Measurements from ENCODE around the gene SCRN2.

SCRN2 gene

DNA sequence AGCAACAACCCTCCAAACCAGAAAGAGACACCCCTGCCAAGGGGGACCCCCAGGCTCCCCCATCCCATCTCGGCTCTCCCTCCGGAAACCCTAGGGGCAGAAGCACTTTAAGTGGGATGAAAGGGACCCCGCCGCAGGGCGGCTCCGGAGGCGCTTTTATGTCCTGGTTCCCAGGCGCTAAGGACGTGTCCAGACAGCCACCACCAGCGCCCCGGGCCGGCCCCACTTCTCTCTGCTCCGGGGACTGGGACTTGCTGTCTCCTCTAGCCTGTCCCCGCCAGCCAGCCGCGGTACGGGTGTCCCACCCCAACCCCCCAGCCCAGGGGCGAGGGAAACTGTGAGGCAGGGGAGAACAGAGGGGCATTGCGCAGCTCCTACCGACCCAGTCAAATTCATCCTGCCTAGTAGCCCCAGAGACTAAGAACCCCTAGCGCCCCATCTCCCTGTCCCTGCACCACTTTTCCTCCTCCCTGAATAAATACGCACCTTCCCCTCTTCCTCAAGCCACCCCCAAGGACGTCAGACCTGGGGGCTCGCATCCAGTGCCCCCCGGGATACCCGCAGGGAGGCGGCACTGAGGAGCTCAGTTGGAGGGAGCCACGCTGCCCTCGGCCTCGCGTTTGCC, 5.8 kb upstream of the SCRN2 start:
- DNase-seq (ENCODE audit: low spot score) (no peak), FAIRE-seq (no peak)

DNA sequence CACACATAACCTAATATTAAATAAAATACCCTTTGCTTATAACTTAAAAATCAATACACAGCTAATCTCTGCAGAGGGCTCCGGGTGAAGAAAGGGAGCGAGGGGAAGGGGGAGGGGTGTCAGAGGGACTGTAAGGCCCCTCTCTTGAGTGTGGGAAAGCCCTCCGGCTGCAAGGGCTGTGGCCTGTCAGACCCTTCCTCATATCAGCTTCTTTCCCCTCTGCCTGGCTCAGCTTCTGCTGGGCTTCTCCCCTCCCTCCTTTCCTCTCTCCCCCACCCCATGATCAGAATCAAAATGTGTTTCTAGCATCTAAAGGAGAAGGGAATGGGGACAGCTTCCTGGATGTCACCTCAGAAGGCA, 4.6 kb upstream of the SCRN2 start:
- DNase-seq (ENCODE audit: low spot score), result no peak
- FAIRE-seq, result no peak

DNA sequence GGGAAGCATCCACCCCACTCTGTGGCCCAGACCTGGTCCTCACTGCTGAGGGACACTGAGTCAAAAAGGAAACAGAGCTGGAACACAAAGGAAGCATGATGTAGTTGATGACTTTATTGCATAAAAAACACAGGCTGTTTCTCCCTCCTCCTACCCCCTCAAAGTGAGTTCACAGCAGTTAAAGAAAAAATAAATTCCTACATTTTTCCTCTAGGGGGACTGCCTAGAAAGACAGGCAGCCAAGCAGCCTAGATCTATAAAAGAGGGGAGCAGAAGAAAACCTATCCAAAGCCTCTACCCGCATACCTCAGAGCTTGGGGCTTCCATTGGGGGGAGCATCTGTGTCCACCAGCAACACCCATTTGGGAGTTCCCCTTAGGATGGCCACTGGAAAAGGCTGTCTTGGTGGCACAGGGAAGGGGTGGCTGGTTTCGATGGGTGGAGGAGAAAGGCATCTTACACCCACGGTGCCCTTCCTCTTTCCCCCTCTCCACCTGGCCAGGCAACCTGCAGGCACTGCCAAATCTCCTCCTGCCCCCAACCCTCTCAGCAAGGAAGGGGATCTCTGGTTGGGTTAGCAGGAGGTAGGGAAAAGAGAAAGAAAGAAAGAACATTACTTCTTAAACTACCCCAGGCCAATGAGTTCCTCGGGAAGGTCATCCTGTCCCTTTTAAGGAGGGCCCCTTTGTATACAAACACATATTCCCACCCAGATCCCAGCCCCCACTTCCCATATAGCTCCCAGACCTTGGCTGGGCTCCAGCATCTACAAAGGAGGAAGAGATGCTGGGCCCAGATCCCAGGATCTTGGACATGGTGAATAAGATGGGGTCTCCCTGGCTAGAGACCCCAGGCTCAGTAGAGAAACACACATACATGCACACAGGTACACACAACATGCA, 4.0 kb upstream of the SCRN2 start:
- DNase-seq (ENCODE audit: low spot score) (no peak), FAIRE-seq (no peak)

DNA sequence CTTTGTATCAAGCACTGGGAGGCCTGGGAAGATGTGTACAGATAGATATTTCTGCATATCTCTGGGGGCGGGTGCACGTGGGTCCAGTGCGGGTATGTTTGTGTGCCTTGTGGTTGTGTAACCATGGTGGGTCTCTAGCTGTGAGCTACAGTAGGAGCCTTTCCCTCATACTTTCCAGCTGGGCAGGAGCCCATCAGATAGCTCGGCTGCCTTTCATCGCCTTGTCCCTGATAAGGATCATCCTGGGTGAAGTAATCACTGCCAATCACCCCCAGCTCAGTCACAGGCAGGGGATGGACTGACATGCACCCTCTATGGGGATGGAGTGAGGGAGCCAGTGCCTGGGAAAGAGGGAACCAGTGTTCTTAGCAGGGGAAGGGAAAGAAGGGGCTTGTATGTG, 3.2 kb upstream of the SCRN2 start:
- FAIRE-seq, result no peak
- DNase-seq (ENCODE audit: low spot score), result no peak

DNA sequence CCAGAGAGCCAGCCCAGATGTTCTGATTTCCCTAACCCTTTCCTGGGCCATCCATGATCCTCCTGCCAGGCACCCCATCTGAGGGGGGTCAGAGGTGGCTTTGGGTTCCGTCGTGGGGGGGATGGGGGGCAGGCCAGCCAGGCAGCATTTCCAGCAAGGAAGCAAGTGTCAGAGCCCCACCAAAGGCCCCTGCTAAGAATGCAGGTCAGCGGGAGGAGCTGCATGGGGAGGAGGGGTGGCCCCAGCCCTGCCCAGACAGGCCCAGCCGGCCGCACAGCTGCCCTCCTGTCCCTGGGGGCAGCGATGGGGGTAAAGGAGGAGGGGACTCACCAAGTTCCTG, 2.3 kb upstream of the SCRN2 start:
- DNase-seq (ENCODE audit: low spot score) (no peak), FAIRE-seq (no peak)

DNA sequence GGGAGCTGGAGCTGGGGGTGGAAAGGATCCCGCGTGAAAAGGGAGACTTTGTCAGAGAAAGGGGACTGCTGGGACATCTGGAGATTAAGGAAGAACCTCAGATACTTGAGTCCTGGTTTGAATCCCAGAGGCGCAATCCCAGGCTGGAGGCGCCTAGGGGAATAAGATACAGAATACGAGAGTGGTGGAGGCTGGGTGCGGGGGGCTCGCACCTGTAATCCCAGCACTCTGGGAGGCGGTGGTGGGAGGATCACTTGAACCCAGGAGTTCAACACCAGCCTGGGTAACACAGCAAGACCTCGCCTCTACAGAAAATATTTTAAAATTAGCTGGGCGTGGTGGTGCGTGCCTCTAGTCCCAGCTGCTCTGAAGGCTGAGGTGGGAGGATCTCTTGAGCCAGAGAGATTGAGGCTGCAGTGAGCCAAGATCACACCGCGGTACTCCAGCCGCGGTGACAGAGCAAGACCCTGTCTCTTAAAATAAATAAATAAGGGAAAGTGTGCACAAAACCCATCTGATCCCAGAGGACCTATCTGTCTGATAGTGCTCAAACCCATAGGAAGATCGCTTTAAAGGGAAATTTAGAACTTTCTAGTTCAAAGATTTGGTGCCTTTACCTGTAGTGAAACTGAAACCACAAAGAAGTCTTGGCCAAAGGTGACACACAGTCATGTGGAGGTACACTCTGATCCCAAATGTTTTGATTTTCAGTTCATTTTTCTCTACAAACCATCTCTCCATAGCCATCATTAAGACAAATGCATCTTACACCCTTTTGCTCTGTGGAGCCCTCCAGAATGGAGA, 617 bp upstream of the SCRN2 start:
- no peak for FAIRE-seq
- DNase-seq (ENCODE audit: low spot score), result no peak

DNA sequence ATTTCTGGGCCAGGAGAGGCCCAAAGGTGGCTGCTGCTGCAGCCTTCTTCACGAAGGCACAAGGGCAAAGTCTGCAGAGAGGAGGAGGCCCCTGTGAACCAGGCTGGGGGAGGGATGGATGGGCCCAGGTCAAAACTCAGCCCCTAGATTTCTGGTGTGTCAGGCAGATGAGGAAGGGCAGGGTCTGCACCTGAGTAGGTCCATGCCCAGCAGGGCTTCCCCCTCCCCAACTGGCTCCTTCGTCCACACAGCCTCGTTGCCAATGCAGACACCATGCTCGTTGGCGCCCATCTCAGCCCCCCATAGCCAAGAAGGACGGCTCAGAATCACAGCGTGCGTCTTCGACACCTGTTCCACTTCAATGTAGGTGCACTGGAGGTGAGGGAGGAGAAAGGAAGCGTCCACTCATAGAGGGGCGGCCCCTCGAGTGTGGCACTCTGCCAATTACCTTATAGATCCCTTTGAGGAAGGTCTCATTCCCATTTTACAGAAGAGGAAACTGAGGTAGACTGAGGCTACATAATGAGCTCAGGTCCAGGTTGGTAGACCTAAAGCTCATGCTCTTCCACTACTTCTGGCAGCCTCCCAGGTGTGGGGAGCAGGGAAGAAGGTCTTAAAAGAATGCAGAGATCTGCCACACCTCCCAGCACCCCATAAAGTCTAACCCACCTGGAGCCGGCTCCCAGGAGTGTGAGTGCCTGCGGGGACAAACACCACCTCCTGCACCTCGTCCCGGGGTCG, 902 bp downstream of the SCRN2 start:
- DNase-seq (ENCODE audit: low spot score) (no peak), FAIRE-seq (no peak)

DNA sequence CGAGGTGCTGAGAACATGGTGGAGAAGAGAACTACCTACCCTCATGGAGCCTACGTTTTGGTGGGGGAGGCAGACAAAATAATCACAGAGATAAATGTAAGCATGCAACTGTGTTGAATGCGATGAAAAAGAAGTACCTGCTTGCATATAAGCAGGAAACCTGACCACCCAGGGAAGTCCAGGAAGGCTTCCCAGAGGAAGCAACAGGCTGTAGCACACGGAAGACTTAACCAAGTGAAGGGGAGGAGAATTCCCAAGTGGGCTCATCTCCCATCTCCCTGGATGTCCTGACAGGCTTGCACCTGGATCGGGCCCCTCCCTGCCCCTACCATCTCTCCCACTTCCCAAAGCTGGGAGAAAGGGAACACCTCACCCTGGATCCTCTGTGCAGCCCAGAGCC, 2.0 kb downstream of the SCRN2 start:
- FAIRE-seq (no peak), DNase-seq (ENCODE audit: low spot score) (no peak)

DNA sequence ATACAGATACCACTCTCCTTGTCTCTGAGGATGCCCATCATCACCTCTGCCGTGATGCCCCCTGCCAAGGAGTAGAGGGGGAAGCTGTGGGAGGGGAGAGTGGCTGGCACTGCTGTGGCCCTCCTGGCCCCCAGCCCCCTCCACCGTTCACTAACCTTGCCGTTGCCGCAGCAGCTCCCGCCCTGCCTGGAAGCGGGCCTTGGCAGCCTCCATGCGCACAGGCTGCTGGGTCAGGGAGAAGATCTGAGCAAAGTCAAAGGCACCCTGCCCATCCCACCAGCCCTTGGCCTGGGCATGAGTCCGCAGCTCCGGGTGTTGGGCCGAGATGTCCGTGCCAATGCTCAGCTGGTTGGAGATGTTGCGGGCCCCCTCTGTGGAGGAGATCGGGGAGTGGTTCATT, 2.4 kb downstream of the SCRN2 start:
- FAIRE-seq, result no peak
- DNase-seq (ENCODE audit: low spot score), result no peak

DNA sequence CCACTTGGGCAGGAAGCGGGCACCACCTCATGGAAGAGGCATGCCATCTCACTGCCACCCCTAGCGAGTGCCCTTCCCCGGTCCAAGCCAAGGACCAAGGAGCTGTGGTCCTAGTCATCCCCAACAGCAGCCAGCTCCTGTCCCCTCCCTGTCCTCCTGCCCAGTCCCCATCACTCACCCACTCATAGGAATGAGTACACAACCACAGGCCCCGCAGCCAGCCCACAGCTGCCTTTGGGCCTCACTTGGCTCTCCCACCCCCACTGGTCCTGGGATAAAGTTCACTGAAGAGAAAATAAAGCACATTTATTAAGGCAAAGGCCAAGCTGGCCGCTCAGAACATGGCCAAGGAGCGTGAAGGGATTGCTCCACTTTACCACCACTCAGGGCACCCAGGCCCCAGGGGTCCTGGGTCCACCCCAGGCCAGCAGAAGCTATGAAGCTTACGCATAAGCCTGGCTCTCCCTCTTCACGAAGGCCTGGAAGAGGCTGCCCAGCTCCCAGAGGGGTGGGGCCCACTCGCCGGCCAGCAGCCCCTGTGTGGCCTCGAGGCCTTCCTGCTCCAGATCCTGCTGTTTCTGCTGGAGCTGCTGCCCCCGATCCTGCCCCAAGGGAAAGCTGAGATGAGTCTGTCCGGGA, 3.6 kb downstream of the SCRN2 start:
- peak; percentile 80 for FAIRE-seq
- DNase-seq (ENCODE audit: low spot score), result peak; percentile 93

DNA sequence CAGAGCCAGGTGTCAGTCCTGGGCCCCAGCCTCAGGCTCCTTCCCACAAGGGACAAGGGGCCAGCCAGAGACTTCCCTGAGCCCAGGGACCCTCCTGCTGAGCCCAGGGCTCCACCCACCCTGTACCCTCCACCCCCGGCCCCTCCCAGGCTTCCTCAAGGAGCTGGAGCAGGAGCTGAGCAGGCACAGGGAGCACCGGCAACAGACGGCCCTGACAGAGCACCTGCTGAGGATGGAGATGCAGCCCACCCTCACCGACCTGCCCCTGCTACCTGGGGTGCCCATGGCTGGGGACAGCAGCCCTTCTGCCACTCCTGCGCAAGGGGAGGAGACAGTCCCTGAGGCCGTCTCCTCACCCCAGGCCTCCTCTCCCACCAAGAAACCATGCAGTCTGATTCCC, 4.5 kb downstream of the SCRN2 start:
- DNase-seq (ENCODE audit: low spot score) (no peak), FAIRE-seq (no peak)

DNA sequence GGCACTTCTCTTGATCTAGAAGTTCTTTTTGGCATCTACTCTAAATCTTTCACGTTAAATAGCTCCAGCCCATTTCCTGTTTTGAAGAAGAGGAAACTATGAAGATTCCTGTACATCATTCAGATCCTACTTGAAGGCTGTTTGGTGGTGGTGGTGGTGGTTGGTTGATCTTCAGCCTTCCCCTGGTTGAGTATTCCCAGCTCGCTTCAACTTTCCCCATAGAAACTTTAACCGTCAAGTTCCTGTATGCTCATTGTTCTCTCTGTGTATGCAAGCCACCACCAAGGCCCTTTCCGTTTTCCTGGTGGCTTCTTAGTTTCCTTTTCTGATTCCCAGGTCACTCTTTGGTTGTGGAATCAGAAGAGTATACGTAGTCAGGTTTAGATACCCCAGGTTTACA, 6.3 kb downstream of the SCRN2 start:
- no peak for FAIRE-seq

DNA sequence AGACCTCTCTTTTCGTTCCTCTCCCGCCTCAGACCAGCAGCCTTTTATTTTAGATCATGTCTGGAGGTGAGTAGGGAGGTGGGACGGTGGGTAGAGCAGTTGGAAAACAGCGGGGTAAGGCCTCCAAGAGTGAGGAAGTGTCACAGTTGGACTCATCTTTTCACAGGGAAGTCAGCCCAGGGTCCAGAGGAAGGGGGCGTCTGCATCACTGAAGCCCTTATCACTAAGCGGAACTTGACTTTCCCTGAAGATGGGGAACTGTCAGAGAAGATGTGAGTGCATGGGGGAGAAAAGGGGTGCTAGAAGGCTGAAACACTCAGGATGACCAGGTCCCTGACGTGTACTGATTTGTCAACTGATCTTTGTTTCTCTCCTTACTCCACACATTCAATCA, 9.1 kb downstream of the SCRN2 start:
- DNase-seq (ENCODE audit: low spot score) (no peak), FAIRE-seq (no peak)

More for the DNA sequence above, 6.3 kb downstream of the SCRN2 start:
- no peak for DNase-seq (ENCODE audit: low spot score)

DNA sequence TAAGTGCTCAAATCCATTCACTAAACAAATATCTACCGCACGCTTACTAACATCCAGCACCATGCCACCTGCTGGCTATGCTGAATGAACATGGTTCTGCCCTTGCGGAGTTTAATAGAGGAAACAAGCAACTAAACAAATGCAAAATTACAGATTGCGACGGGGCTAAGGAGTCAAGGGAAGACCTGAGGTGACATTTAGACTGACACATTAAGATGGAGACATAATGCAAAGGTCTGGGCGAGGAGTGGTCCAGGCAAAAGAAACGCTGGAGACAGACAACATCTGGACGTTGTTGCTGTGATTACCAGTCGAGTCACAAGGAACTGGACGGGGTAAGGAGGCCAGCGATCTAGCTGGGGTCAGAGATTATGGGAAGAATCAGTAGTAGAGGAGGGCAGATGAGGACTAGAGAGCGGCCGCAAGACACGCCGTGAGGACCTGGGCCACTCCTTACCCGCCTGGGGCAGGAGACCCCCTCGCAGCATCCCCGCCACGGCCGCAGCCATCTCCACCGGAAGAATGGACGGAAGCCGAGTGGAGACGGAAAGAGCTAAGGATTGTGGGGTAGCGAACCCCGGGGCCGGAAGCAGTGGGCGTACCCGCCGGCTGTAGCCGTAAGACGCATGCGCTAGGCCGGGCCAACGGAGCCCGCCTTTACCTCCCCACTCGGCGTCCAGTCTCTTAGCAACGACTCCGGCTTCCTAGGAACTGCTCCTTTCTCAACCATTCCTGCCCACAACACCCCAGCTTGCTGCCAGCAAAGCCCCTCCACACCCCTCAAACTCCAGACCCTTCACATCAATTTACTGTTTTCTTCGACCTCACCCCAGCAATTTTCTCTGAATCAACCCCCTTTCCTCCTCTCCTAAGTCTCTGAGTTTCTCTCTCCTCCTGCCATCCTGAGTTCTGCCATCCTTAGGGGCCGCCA, 9.8 kb downstream of the SCRN2 start, which contains the start of the genes LRRC46 and MRPL10:
Gene LRRC46 (plus strand): TSS at position 668 of the 931 bp plus-strand sequence. CDS start 320 bp downstream, outside the sequence.
Gene MRPL10 (minus strand): TSS at position 539 of the 931 bp plus-strand sequence. CDS start 30 bp downstream, at position 509.
- DNase-seq (ENCODE audit: low spot score) (peak; percentile 90), FAIRE-seq (peak; percentile 58)

DNA sequence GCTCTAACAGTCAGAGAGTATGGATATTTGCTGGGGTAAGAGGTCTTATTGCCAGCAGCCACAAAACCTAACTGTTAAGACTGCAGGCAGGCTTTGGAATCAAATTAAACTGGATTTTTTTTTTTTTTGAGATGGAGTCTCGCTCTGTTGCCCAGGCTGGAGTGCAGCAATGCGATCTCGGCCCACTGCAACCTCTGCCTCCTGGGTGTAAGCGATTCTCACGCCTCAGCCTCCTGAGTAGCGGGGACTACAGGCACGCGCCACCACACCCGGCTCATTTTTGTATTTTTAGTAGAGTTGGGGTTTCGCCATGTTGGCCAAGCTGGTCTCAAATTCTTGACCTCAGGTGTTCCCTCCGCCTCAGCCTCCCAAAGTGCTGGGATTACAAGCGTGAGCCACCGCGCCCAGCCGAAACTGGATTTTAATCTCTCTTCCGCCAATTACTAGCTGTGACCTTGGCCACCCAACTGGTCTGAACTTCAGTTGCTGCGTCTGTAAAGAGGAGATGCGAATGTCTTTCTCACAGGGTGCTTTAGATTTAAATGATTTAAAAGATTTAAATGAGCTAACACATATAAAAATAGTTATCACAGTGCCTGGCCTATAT, 10.6 kb downstream of the SCRN2 start:
- no peak for FAIRE-seq

DNA sequence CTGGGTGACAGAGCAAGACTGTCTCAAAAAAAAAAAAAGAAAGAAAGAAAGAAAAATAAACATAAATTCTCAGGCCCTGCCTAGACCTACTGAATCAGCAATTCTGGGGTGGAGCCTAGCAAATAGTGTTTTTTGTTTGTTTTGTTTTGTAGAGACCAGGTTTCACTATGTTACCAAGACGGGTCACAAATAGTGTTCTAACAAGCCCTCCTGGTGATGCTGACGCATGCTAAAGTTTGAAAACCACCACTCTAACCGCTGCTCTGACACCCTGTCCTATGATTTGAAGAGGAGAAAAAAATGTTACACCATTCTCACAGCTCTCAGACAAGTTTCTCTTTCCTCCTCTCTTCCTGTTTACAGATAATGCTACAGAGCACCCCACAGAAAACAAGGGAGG, 11.2 kb downstream of the SCRN2 start:
- no peak for FAIRE-seq
- DNase-seq (ENCODE audit: low spot score), result no peak

More for the DNA sequence above, 10.6 kb downstream of the SCRN2 start:
- no peak for DNase-seq (ENCODE audit: low spot score)

DNA sequence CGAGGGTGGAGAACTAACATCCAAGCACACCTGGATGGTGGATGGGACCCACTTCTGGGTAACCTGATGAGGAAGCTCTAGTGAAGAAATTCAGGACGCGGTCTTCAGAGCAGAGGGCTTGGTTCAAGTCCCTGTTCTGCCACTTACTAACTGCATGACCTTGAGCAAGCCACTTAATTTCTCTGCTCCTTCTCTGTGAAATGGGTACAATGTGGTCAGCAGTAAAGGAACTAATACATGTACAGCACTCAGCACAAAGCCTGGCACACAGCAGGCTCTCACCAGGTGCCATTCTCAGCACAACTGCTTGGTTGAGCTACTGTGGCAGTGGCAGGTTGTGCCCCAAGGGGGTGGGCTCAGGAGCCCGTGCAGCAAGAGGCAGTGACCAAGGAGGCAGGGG, 17.6 kb downstream of the SCRN2 start:
- FAIRE-seq (no peak), DNase-seq (ENCODE audit: low spot score) (no peak)

DNA sequence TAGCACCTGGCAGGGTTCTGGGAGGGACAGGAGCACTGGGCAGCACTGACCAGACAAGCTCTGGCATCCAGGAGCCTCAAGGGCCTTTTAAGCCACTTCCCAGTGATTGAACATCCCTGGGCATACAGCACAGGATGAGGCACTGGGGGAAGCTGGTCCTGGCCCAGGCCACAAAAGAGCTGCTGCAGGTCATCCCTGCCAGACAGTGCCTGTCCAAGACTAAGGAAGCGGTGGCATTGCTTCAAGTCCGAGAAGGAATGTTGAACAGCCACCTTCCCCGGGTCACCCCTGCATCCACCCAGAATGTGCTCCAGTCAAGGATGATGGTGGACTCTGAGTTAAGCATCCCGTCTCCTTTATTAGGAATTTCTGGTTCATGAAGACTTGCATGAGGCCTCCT, 18.3 kb downstream of the SCRN2 start:
- no peak for DNase-seq (ENCODE audit: low spot score)
- no peak for FAIRE-seq
